Measurements from ENCODE around the gene C1QB. TPM values are rescaled to one million over a fixed set of nuclear protein-coding genes. Genes with fewer than 3 reads are reported as not detected.

The C1QB gene
- total RNA-seq, 1 experiment from 2014 or later = not detected

- no TSS peak for BruUV-seq (replicated peaks)
- ChIA-PET POLR2A (no interaction called here), CTCF (no interaction called here)
- H3K27me3 ChIP-seq (replicated peaks; ENCODE audit: control insufficient read depth, insufficient read depth, low read length) = no peaks in the 10 kb centered on the region; the same call in 1 of the 2 replicates
- DNase-seq = no peak
- no peaks in the 10 kb centered on the region for H3K36me3 ChIP-seq (ENCODE audit: control insufficient read depth, insufficient read depth, low read length)
- TF ChIP-seq CTCF (IDR thresholded peaks at IDR 0.05; ENCODE audit: insufficient read depth in 1 of 2, low read depth in 1 of 2, low read length in 1 of 2, severe bottlenecking in 1 of 2, unreplicated experiment in 1 of 2) = no peak
- no peaks in the 10 kb centered on the region for H3K36me3 Mint-ChIP-seq (ENCODE audit: insufficient read depth, unreplicated experiment)
- H3K27ac Mint-ChIP-seq (ENCODE audit: unreplicated experiment) = no peak overlapping the region
- no peaks in the 10 kb centered on the region for H3K4me1 ChIP-seq
- no peak overlapping the region for H3K4me3 Mint-ChIP-seq (ENCODE audit: unreplicated experiment)
- intact Hi-C loops (cut with micrococcal nuclease; ENCODE audit: unreplicated experiment) = no loop called here
- H3K4me1 Mint-ChIP-seq (ENCODE audit: low read depth, unreplicated experiment) = no peaks in the 10 kb centered on the region
- H3K9me3 ChIP-seq = no peaks in the 10 kb centered on the region
- peaks cover 22% of the 10 kb centered on the region for H3K27me3 Mint-ChIP-seq (ENCODE audit: insufficient read depth, unreplicated experiment)
- no peak overlapping the region for H3K4me3 ChIP-seq (ENCODE audit: low read depth, low read length)
- no peaks in the 10 kb centered on the region for H3K9me3 Mint-ChIP-seq (ENCODE audit: unreplicated experiment)
Measured at GRCh38 chr1:22615886-22616285, 37.1 kb upstream of the C1QB start.

- H3K27me3 ChIP-seq (replicated peaks; ENCODE audit: control insufficient read depth, insufficient read depth, low read length) = no peaks in the 10 kb centered on the region; the same call in 1 of the 2 replicates
- POLR2A ChIA-PET = no interaction called here
- DNase-seq = no peak
- H3K4me3 ChIP-seq (ENCODE audit: low read depth, low read length) = no peak overlapping the region
- H3K27ac Mint-ChIP-seq (ENCODE audit: unreplicated experiment) = no peak overlapping the region
- no peaks in the 10 kb centered on the region for H3K9me3 Mint-ChIP-seq (ENCODE audit: unreplicated experiment)
- no peaks in the 10 kb centered on the region for H3K36me3 ChIP-seq (ENCODE audit: control insufficient read depth, insufficient read depth, low read length)
- no peaks in the 10 kb centered on the region for H3K9me3 ChIP-seq
- H3K4me3 Mint-ChIP-seq (ENCODE audit: unreplicated experiment) = no peak overlapping the region
- no TSS peak for BruUV-seq (replicated peaks)
- TF ChIP-seq CTCF (IDR thresholded peaks at IDR 0.05; ENCODE audit: insufficient read depth in 1 of 2, low read depth in 1 of 2, low read length in 1 of 2, severe bottlenecking in 1 of 2, unreplicated experiment in 1 of 2) = no peak
- intact Hi-C loops (cut with micrococcal nuclease; ENCODE audit: unreplicated experiment) = no loop called here
- no peaks in the 10 kb centered on the region for H3K4me1 ChIP-seq
- peaks cover 20% of the 10 kb centered on the region for H3K27me3 Mint-ChIP-seq (ENCODE audit: insufficient read depth, unreplicated experiment)
- no peaks in the 10 kb centered on the region for H3K4me1 Mint-ChIP-seq (ENCODE audit: low read depth, unreplicated experiment)
- H3K36me3 Mint-ChIP-seq (ENCODE audit: insufficient read depth, unreplicated experiment) = no peaks in the 10 kb centered on the region
- CTCF ChIA-PET = no interaction called here
Measured at GRCh38 chr1:22616571-22616970, 36.5 kb upstream of the C1QB start.

- ChIA-PET CTCF (no interaction called here), POLR2A (no interaction called here)
- no peaks in the 10 kb centered on the region for H3K9me3 ChIP-seq
- H3K9me3 Mint-ChIP-seq (ENCODE audit: unreplicated experiment) = no peaks in the 10 kb centered on the region
- no peak overlapping the region for H3K4me3 ChIP-seq (ENCODE audit: low read depth, low read length)
- no peaks in the 10 kb centered on the region for H3K4me1 ChIP-seq
- TF ChIP-seq CTCF (IDR thresholded peaks at IDR 0.05; ENCODE audit: insufficient read depth in 1 of 2, low read depth in 1 of 2, low read length in 1 of 2, severe bottlenecking in 1 of 2, unreplicated experiment in 1 of 2) = no peak
- H3K36me3 Mint-ChIP-seq (ENCODE audit: insufficient read depth, unreplicated experiment) = no peaks in the 10 kb centered on the region
- no peak for DNase-seq
- H3K36me3 ChIP-seq (ENCODE audit: control insufficient read depth, insufficient read depth, low read length) = no peaks in the 10 kb centered on the region
- no peak overlapping the region for H3K4me3 Mint-ChIP-seq (ENCODE audit: unreplicated experiment)
- no peak overlapping the region for H3K27ac Mint-ChIP-seq (ENCODE audit: unreplicated experiment)
- H3K27me3 ChIP-seq (replicated peaks; ENCODE audit: control insufficient read depth, insufficient read depth, low read length) = no peaks in the 10 kb centered on the region; the same call in 1 of the 2 replicates
- H3K4me1 Mint-ChIP-seq (ENCODE audit: low read depth, unreplicated experiment) = no peaks in the 10 kb centered on the region
- intact Hi-C loops (cut with micrococcal nuclease; ENCODE audit: unreplicated experiment) = no loop called here
- H3K27me3 Mint-ChIP-seq (ENCODE audit: insufficient read depth, unreplicated experiment) = peaks cover 20% of the 10 kb centered on the region
- BruUV-seq (replicated peaks) = no TSS peak
Measured at GRCh38 chr1:22618056-22618455, 35.0 kb upstream of the C1QB start.

All from Caco-2 (cell line).